Loucy (cell line): Measurements from ENCODE around the gene BICRAL.
"Not testable (repeated sequence)": the region's sequence is repeated elsewhere in the genome, so short reads cannot be mapped to it uniquely, and the experiment has no call there.

ENCODE experiments used
- H2AFZ ChIP-seq: fragments of 200-600 bp; sonication (generic); 2 replicates; pipeline ENCODE4 v1.6.0; 2016; ENCODE audit warnings: antibody characterized with exemption, mild to moderate bottlenecking, low read length, moderate library complexity
- H3F3A ChIP-seq: fragments of 200-600 bp; 2 replicates; pipeline ENCODE4 v1.6.0; 2016; ENCODE audit warnings: antibody characterized with exemption, low read depth, mild to moderate bottlenecking
- H3K27me3 ChIP-seq: fragments of 200-600 bp; sonication (generic); 2 replicates; pipeline ENCODE4 v1.6.1; 2014; ENCODE audit warnings: low read length, mild to moderate bottlenecking; ENCODE audit not compliant: insufficient read depth, poor library complexity, severe bottlenecking
- H3K36me3 ChIP-seq: fragments of 200-600 bp; sonication (generic); 2 replicates; pipeline ENCODE4 v1.6.1; 2016; ENCODE audit warnings: low read length; ENCODE audit not compliant: insufficient read depth
- H3K4me1 ChIP-seq: fragments of 200-600 bp; sonication (generic); 2 replicates; pipeline ENCODE4 v1.5.1; 2014; ENCODE audit warnings: low read length, mild to moderate bottlenecking; ENCODE audit not compliant: insufficient read depth, poor library complexity, severe bottlenecking
- H3K4me2 ChIP-seq: fragments of 200-600 bp; sonication (generic); 2 replicates; pipeline ENCODE4 v1.6.0; 2014; ENCODE audit warnings: antibody characterized with exemption, low read length, low read depth, mild to moderate bottlenecking; ENCODE audit not compliant: poor library complexity, severe bottlenecking
- H3K4me3 ChIP-seq: fragments of 200-600 bp; sonication (generic); 2 replicates; pipeline ENCODE4 v1.5.1; 2014; ENCODE audit warnings: low read length, mild to moderate bottlenecking, mixed read lengths; ENCODE audit not compliant: poor library complexity, severe bottlenecking
- H3K79me2 ChIP-seq: fragments of 200-600 bp; sonication (generic); 2 replicates; pipeline ENCODE4 v1.6.1; 2014; ENCODE audit warnings: low read length; ENCODE audit not compliant: insufficient read depth
- H3K9ac ChIP-seq: fragments of 200-600 bp; sonication (generic); 2 replicates; pipeline ENCODE4 v1.6.0; 2014; ENCODE audit warnings: mild to moderate bottlenecking, low read depth, low read length, moderate library complexity; ENCODE audit not compliant: poor library complexity, severe bottlenecking
- H3K9me2 ChIP-seq: fragments of 200-600 bp; sonication (generic); replicated peaks from 2 replicates; pipeline ENCODE4 v1.6.1; 2016; ENCODE audit warnings: low read depth, low read length, mixed read lengths
- H3K9me3 ChIP-seq: fragments of 200-600 bp; sonication (generic); 2 replicates; pipeline ENCODE4 v1.6.1; 2014; ENCODE audit warnings: mild to moderate bottlenecking, antibody characterized with exemption, low read length, low read depth; ENCODE audit not compliant: insufficient read depth
- H4K20me1 ChIP-seq: fragments of 200-600 bp; sonication (generic); 2 replicates; pipeline ENCODE4 v1.6.0; 2014; ENCODE audit warnings: antibody characterized with exemption, low read length, mild to moderate bottlenecking; ENCODE audit not compliant: insufficient read depth, poor library complexity, severe bottlenecking
- EZH2phosphoT487 ChIP-seq: fragments of 200-600 bp; IDR thresholded peaks from 2 replicates; pipeline ENCODE4 v1.6.1; 2018; ENCODE audit warnings: antibody characterized with exemption, mild to moderate bottlenecking, moderate library complexity, borderline replicate concordance
- TF ChIP-seq, protein P1 (sequence below): fragments of 200-600 bp; sonication (generic); conservative IDR thresholded peaks from 2 replicates; pipeline ENCODE4 v1.5.1; 2014; ENCODE audit warnings: mild to moderate bottlenecking, antibody characterized with exemption, low read length

BICRAL gene

DNA sequence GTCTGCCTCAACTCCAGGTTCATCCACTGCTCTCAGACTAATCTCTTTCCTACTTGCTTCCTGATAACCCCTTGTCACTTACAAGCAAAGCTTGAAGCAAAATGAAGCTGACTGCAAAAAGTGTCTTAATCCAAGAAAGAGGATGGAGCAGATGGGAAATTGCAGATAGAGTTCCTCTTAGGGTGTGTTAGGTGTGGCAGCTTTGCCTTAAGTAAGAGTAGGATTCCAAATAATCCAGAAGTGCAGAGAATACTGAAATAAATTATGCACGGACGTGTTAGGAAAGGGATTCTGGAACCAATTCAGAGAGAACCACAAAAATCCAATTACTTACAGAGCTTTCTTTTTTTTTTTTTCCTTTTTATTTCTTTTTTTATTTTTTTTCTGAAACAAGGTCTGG lies 91.5 kb downstream of the BICRAL start:
- Histone ChIP-seq H3K9me2 (no peaks in the 10 kb centered on the region), H3K9ac (no peak overlapping the region), H3K4me3 (no peak overlapping the region), H3F3A (no peaks in the 10 kb centered on the region), H3K9me3 (no peaks in the 10 kb centered on the region), H3K4me1 (no peaks in the 10 kb centered on the region), H3K4me2 (no peak overlapping the region), H3K36me3 (no peaks in the 10 kb centered on the region), H4K20me1 (no peaks in the 10 kb centered on the region), H3K79me2 (no peaks in the 10 kb centered on the region), H3K27me3 (no peaks in the 10 kb centered on the region), H2AFZ (no peak overlapping the region)
- no peak for TF ChIP-seq EZH2phosphoT487
- TF ChIP-seq, protein P1, sequence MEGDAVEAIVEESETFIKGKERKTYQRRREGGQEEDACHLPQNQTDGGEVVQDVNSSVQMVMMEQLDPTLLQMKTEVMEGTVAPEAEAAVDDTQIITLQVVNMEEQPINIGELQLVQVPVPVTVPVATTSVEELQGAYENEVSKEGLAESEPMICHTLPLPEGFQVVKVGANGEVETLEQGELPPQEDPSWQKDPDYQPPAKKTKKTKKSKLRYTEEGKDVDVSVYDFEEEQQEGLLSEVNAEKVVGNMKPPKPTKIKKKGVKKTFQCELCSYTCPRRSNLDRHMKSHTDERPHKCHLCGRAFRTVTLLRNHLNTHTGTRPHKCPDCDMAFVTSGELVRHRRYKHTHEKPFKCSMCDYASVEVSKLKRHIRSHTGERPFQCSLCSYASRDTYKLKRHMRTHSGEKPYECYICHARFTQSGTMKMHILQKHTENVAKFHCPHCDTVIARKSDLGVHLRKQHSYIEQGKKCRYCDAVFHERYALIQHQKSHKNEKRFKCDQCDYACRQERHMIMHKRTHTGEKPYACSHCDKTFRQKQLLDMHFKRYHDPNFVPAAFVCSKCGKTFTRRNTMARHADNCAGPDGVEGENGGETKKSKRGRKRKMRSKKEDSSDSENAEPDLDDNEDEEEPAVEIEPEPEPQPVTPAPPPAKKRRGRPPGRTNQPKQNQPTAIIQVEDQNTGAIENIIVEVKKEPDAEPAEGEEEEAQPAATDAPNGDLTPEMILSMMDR = no peak

DNA sequence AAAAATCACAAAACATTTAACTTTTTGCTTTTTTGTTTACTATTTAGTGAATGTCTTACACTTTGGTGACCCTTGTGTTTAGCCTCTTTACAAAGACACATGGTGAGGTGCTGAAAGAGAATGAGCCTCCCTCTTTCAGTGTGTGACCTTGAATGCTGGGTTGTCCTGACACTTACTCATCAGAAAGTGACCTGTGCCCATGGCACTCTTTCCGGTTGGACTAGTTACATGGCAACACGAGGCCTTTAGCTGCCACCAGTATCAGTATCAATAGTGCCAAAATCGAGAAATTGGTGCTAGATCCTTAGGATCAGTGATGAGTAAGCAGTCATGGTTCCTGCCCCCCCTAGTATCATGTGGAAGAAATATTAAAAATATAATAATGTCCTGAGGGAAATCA lies 95.8 kb downstream of the BICRAL start:
- H3K27me3 ChIP-seq = peaks cover 7% of the 10 kb centered on the region
- no peak overlapping the region for H3K4me3 ChIP-seq
- peaks cover 30% of the 10 kb centered on the region for H3K79me2 ChIP-seq
- H3K4me1 ChIP-seq = no peaks in the 10 kb centered on the region
- no peak overlapping the region; the same call in 1 of the 2 replicates for H2AFZ ChIP-seq
- H4K20me1 ChIP-seq = peaks cover 14% of the 10 kb centered on the region
- H3K9me3 ChIP-seq = no peaks in the 10 kb centered on the region
- no peaks in the 10 kb centered on the region for H3K9me2 ChIP-seq
- peak overlapping the region; percentile 9 for H3K9ac ChIP-seq
- no peak overlapping the region for H3K4me2 ChIP-seq
- no peaks in the 10 kb centered on the region for H3K36me3 ChIP-seq
- no peak for TF ChIP-seq EZH2phosphoT487
- TF ChIP-seq, protein P1 = no peak
- no peaks in the 10 kb centered on the region for H3F3A ChIP-seq

DNA sequence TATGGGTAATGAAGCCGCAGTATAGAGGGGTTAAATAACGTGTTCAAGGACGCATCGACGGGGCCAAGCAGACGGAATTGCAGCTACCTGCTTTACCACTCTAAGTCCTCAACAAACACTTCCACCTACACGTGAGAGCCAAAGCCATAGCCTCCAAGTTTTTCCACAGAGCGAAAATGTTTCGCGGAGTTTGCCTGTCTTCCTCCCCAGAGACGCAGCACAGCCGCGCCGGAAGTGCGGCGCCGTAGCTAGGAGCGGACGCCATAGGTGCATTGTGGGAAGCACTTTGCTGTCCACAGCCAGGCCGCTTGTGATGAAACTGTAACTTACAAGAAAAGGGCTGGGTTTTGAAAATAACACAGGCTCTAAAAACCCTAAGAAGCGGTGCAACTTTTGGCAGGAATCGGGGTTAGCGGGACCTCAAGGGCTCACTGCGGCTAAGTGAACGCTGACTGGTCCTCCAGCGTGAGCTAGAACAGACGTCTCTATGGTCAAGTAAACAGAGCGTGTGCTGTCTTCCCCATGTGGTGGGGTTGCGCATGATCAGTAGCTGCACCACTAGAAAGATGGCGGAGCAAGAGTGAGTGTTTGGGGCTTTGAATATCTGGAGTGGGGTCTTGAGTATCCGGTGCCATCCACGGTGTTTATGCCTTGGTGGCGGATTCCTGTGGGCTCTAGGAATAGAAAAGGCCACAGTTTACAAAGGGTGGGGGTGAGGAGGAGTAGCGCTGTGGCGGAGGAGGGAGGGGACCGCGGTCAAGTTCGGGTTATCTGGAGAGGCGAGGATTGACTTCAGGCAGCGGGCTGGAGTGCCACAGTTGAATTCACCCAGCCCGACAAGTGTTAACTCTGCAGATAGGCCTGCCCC lies 97.8 kb downstream of the BICRAL start, which contains the start of gene RPL7L1:
RPL7L1 (plus strand) TSS at position 245 of the 868 bp plus-strand sequence; CDS start at position 540, 295 bp downstream.
- TF ChIP-seq, protein P1 = no peak
- TF ChIP-seq EZH2phosphoT487 = no peak
- Histone ChIP-seq H4K20me1 (peaks cover 31% of the 10 kb centered on the region), H3K79me2 (peaks cover 49% of the 10 kb centered on the region), H3K27me3 (peaks cover 7% of the 10 kb centered on the region), H3K9me2 (no peaks in the 10 kb centered on the region), H3K36me3 (peaks cover 18% of the 10 kb centered on the region; the same call in 1 of the 2 replicates), H3K9me3 (no peaks in the 10 kb centered on the region), H3F3A (no peaks in the 10 kb centered on the region), H3K4me1 (peaks cover 11% of the 10 kb centered on the region), H3K4me2 (peak within 1 kb of the TSS; percentile 75), H3K4me3 (peak within 1 kb of the TSS; percentile 97), H3K9ac (peak within 1 kb of the TSS; percentile 97), H2AFZ (peak within 1 kb of the TSS; percentile 82)

DNA sequence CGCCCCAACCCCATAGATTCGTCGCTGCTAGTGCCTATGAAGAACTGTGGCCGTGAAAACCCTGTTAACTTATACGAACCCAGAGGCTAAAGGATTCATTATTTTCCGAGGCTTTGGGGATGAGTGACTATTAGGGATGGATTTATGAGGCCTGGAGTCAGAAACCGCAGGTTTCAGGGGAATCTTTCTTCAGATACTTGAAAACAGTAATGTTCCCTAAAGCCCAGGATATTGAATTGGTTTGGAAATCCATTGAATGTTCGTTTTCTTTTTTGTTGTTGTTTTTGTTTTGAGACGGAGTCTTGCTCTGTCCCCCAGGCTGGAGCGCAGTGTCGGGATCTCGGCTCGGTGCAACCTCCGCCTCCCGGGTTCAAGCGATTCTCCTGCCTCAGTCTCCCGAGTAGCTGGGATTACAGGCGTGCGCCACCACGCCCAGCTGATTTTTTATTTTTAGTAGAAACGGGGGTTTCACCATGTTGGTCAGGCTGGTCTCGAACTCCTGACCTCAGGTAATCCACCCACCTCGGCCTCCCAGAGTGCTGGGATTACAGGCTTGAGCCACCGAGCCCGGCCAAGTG lies 98.5 kb downstream of the BICRAL start:
- peaks cover 33% of the 10 kb centered on the region for H4K20me1 ChIP-seq
- peaks cover 25% of the 10 kb centered on the region; the same call in 1 of the 2 replicates for H3K36me3 ChIP-seq
- peak overlapping the region; percentile 75 for H3K4me2 ChIP-seq
- H3K9me3 ChIP-seq, H3K27me3 ChIP-seq, H3K9me2 ChIP-seq, H3F3A ChIP-seq: not testable (repeated sequence)
- peak overlapping the region; percentile 82 for H2AFZ ChIP-seq
- H3K9ac ChIP-seq = peak overlapping the region; percentile 97
- peaks cover 11% of the 10 kb centered on the region for H3K4me1 ChIP-seq
- peaks cover 54% of the 10 kb centered on the region for H3K79me2 ChIP-seq
- H3K4me3 ChIP-seq = peak overlapping the region; percentile 97

DNA sequence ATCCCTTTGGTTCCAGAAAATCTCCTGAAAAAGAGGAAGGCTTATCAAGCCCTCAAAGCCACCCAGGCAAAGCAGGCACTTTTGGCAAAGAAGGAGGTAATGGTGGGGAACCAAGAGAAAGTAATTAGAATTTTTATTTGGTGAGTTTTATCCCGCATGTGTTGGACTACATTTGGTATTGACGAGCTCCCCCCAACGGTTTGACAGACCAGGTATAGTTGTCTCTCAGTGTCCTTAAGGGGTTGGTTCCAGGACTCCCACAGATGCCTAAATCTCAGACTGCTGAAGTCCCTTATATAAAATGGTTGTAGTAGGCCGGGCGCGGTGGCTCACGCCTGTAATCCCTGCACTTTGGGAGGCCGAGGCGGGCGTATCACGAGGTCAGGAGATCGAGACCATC lies 99.0 kb downstream of the BICRAL start:
- Histone ChIP-seq H3K36me3 (peaks cover 31% of the 10 kb centered on the region; the same call in 1 of the 2 replicates), H3K4me1 (peaks cover 11% of the 10 kb centered on the region), H3K4me3 (peak overlapping the region; percentile 97), H3K4me2 (peak overlapping the region; percentile 75), H3K9ac (peak overlapping the region; percentile 97), H4K20me1 (peaks cover 38% of the 10 kb centered on the region), H3K79me2 (peaks cover 59% of the 10 kb centered on the region)
- H2AFZ ChIP-seq, H3K27me3 ChIP-seq, H3K9me2 ChIP-seq, H3F3A ChIP-seq, H3K9me3 ChIP-seq: not testable (repeated sequence)
